ENCODE data around the gene MTG2.

The MTG2 gene

GRCh38 chr20:62230276-62230675 lies 47.4 kb downstream of the MTG2 start:
- H3K4me3 ChIP-seq (replicated peaks; ENCODE audit: low read depth, low read length): no peak overlapping the region
- DNase-seq (ENCODE audit: low read depth): no peak
- TF ChIP-seq CTCF (IDR thresholded peaks at IDR 0.05; ENCODE audit: low read length, missing control alignments): no peak

- TF ChIP-seq CTCF (IDR thresholded peaks at IDR 0.05; ENCODE audit: low read length, missing control alignments): no peak
- no peak overlapping the region for H3K4me3 ChIP-seq (replicated peaks; ENCODE audit: low read depth, low read length)
- DNase-seq (ENCODE audit: low read depth): no peak
Measured at GRCh38 chr20:62230696-62231095, 47.9 kb downstream of the MTG2 start.

- DNase-seq (ENCODE audit: low read depth): no peak
- TF ChIP-seq CTCF (IDR thresholded peaks at IDR 0.05; ENCODE audit: low read length, missing control alignments): no peak
- H3K4me3 ChIP-seq (replicated peaks; ENCODE audit: low read depth, low read length): no peak overlapping the region
Measured at GRCh38 chr20:62231292-62231691, 48.5 kb downstream of the MTG2 start.

DNA sequence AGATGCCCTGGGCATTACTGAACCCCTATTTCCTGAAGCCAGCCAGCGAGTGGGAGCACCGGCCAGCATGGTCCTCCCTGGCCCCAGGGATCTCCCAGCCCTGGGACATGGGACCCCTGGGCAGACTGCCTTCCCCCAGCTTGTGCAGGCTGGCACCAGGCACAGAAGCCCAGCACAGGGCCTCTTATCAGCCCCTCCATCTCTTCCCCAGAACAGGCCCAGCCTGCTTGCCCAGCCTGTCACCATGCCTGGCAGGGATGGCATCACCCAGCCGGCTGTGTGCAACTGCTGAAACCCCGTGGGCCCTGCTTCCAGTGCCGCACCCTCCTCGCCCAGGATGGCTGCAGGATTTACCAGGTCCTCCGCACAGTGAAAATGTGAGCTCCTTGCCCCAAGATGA lies 49.4 kb downstream of the MTG2 start:
- no peak for DNase-seq (ENCODE audit: low read depth)
- no peak for TF ChIP-seq CTCF (IDR thresholded peaks at IDR 0.05; ENCODE audit: low read length, missing control alignments)
- H3K4me3 ChIP-seq (replicated peaks; ENCODE audit: low read depth, low read length): no peak overlapping the region

DNA sequence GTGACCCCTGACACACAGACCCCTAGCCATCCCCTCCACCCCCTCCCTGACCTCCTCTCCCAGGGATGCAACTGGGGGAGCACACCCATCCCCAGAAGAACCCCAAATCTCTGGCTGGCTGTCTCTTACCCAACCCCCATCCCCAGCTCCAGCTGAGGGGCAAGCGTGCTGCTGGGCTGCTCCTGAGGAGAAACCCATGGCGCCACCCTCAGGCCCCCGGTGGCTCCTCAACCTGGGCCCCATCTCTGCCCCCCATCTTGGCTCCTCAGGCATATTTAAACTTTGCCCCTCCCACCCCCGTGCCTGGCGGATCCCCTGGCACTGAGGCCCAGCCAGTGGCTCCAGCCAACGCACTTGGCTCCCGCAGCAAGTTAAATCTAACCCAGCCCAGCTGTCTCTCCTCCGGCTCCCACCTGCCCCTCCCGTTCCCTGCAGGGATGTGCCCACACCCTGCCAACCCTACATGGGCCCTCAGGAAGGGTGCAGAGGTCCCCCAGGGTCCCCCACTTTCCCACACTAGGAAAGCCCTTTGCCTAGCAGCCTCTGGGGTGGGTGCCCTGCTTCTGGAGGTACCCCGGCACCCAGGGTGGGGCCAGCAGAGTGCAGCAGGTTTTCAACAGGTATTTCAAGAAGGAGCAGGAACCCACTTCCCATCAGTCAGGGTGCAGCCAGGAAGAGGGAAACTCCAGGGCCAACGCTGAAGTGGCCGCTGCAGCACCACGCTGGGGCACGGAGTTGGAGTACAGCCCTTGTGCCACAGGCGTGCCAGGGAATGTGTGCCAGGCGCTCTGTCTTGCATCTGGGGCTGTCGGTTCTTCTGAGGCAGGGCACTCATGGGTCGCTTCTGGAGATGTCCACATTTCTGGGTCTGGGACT lies 50.2 kb downstream of the MTG2 start:
- no peak overlapping the region for H3K4me3 ChIP-seq (replicated peaks; ENCODE audit: low read depth, low read length)
- TF ChIP-seq CTCF (IDR thresholded peaks at IDR 0.05; ENCODE audit: low read length, missing control alignments): no peak
- DNase-seq (ENCODE audit: low read depth): no peak

DNA sequence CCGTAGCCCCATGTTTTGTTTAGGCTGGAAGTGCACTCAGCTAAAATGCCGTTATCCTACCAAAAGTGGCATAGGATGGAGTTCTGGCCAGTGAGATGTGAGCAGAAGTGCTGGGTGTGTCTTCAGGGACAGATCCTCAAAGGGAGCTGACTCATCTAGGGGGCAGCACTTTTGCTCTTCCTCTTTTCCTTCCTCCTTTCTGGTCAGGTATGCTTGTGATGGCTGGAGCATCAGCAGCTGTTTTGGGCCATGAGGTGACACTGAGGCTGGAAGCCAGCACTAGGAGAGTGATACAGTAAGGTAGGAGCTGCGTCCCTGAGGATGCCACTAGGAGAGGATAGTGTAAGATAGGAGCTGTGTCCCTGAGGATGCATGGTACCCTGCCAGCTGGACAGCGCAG lies 50.9 kb downstream of the MTG2 start:
- no peak for DNase-seq (ENCODE audit: low read depth)
- no peak overlapping the region for H3K4me3 ChIP-seq (replicated peaks; ENCODE audit: low read depth, low read length)
- TF ChIP-seq CTCF (IDR thresholded peaks at IDR 0.05; ENCODE audit: low read length, missing control alignments): no peak

DNA sequence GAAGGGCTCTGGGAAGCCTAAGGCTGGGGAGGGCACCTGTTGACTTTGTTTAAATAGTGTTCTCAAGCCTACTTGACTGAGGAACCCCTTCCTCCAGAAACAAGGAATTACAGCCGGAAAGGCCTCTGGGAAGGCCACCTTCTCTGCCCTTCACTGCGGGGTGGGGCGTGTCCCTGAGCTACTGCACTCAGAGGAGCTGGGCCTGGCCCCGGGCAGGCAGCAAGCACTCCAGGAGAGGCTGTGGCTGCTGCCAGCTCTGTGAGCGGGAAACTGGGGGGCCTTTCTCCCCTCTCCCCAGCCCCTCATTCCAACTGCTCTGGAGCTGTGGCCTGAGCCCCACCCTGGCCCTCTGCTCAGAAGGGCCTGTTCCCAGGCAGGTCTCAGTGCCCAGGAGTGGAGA lies 51.5 kb downstream of the MTG2 start:
- no peak overlapping the region for H3K4me3 ChIP-seq (replicated peaks; ENCODE audit: low read depth, low read length)
- no peak for TF ChIP-seq CTCF (IDR thresholded peaks at IDR 0.05; ENCODE audit: low read length, missing control alignments)
- DNase-seq (ENCODE audit: low read depth): no peak
